ENCODE results near the gene PRDM16. TPM values are rescaled to one million over a fixed set of nuclear protein-coding genes. Genes with fewer than 3 reads are reported as not detected.

PRDM16 gene
- total and polyA plus RNA-seq, 2 of the 4 experiments (the other 2 are of a cell fraction), result 0.02 TPM; not detected in 1

GRCh38 chr1:3114846-3115245, 45.8 kb downstream of the PRDM16 start:
- Histone ChIP-seq H2BK15ac (ENCODE audit: low read depth, low read length) (no peak overlapping the region), H2AK5ac (ENCODE audit: low read depth, low read length) (no peak overlapping the region), H3K36me3 (ENCODE audit: control insufficient read depth, insufficient read depth, low read length) (no peaks in the 10 kb centered on the region), H4K20me1 (ENCODE audit: insufficient read depth, low read length) (no peaks in the 10 kb centered on the region), H3K4me3 (ENCODE audit: insufficient read depth, low read depth, low read length) (no peak overlapping the region), H3K27ac (ENCODE audit: insufficient read depth, low read length) (no peak overlapping the region), H4K91ac (ENCODE audit: insufficient read depth, low read depth, low read length) (no peak overlapping the region), H3K9me1 (ENCODE audit: insufficient read depth, low read length) (no peaks in the 10 kb centered on the region), H3K9me3 (ENCODE audit: control insufficient read depth, insufficient read depth, low read length) (peaks cover 59% of the 10 kb centered on the region), H2BK120ac (ENCODE audit: low read depth, low read length) (no peak overlapping the region), H3K14ac (replicated peaks; ENCODE audit: low read depth, low read length) (no peak overlapping the region), H3K18ac (ENCODE audit: low read depth, low read length) (no peak overlapping the region), H3K79me1 (ENCODE audit: low read depth in 1 of 2, low read length in 2 of 2) (no peaks in the 10 kb centered on the region), H2BK20ac (ENCODE audit: low read depth, low read length) (no peak overlapping the region), H3K56ac (ENCODE audit: extremely low read depth, insufficient read depth, low read length) (no peak overlapping the region), H3K27me3 (ENCODE audit: control insufficient read depth, insufficient read depth, low read length) (no peaks in the 10 kb centered on the region), H4K5ac (ENCODE audit: low read depth, low read length) (no peak overlapping the region), H3K9ac (ENCODE audit: low read depth, low read length) (no peak overlapping the region), H4K8ac (ENCODE audit: low read depth in 2 of 2, low read length in 2 of 2) (no peak overlapping the region), H2BK5ac (ENCODE audit: low read depth, low read length, poor library complexity, severe bottlenecking) (no peak overlapping the region), H3K4ac (ENCODE audit: low read depth, low read length) (no peak overlapping the region), H2AK9ac (replicated peaks; ENCODE audit: low read depth, low read length, poor library complexity) (no peak overlapping the region), H2AFZ (replicated peaks; ENCODE audit: low read length, poor library complexity) (no peak overlapping the region), H3K4me2 (ENCODE audit: low read depth, low read length) (no peak overlapping the region), H3K4me1 (ENCODE audit: control insufficient read depth, insufficient read depth, low read length) (no peaks in the 10 kb centered on the region), H3K23ac (ENCODE audit: low read depth, low read length) (no peak overlapping the region)
- ATAC-seq (ENCODE audit: low read depth) (no peak), DNase-seq (no peak)
- dilution Hi-C loops (cut with HindIII; ENCODE audit: low sequenced_read_pairs, unreplicated experiment), result no loop called here
- in situ Hi-C loops (cut with MboI; ENCODE audit: low sequenced_read_pairs), result no loop called here
- intact Hi-C loops (cut with micrococcal nuclease), result no loop called here
- ChIA-PET CTCF (no interaction called here), POLR2A (ENCODE audit: unreplicated experiment) (no interaction called here)
- BruUV-seq (replicated peaks), result no TSS peak
- TF ChIP-seq FOS (IDR thresholded peaks at IDR 0.05; ENCODE audit: low read depth, low read length) (no peak), NFE2L2 (IDR thresholded peaks at IDR 0.05; ENCODE audit: low read depth, low read length) (no peak), MAZ (IDR thresholded peaks at IDR 0.05; ENCODE audit: borderline replicate concordance, low read depth, low read length) (no peak), MXI1 (IDR thresholded peaks at IDR 0.05; ENCODE audit: borderline replicate concordance, low read depth, low read length) (no peak), POLR2A (IDR thresholded peaks at IDR 0.05; ENCODE audit: low read depth, low read length) (no peak), USF2 (IDR thresholded peaks at IDR 0.05; ENCODE audit: low read depth, low read length) (no peak), RAD21 (IDR thresholded peaks at IDR 0.05; ENCODE audit: low read length) (no peak), RFX5 (IDR thresholded peaks at IDR 0.05; ENCODE audit: low read depth, low read length) (no peak), CTCF (conservative IDR thresholded peaks at IDR 0.05; ENCODE audit: low read depth, low read length) (no peak), MAFK (IDR thresholded peaks at IDR 0.05; ENCODE audit: low read depth, low read length) (no peak), CHD1 (IDR thresholded peaks at IDR 0.05; ENCODE audit: low read depth, low read length) (no peak), ELK1 (IDR thresholded peaks at IDR 0.05; ENCODE audit: borderline replicate concordance, low read depth, low read length) (no peak), BHLHE40 (IDR thresholded peaks at IDR 0.05; ENCODE audit: low read depth, low read length) (no peak), SMC3 (IDR thresholded peaks at IDR 0.05; ENCODE audit: low read depth, low read length) (no peak)
- no CpG with 5 or more reads among the region's 8 CpGs for WGBS, 2 experiments (ENCODE audit: extremely low coverage in 2 of 2, insufficient read length in 1 of 2)
